Fibroblast of lung (primary cell): ENCODE data around the gene HSPB6.

Experiments used
- CTCF ChIP-seq, 2 donors: IDR thresholded peaks in 1 of 2; conservative IDR thresholded peaks in 1 of 2; 1 replicate in 1 of 2; 2 replicates in 1 of 2; pipeline ENCODE4 v1.5.1; 2011 to 2012; ENCODE audit warnings: low read length in 2 of 2, control low read depth in 1 of 2, inconsistent platforms in 1 of 2, low read depth in 1 of 2, mild to moderate bottlenecking in 1 of 2
- EZH2 ChIP-seq: IDR thresholded peaks from 2 replicates; pipeline ENCODE4 v1.5.1; 2012; ENCODE audit warnings: low read length, control low read depth, mild to moderate bottlenecking; ENCODE audit errors: missing control alignments

GRCh38 chr19:35720163-35720524 is 36.7 kb downstream of the HSPB6 start:
- TF ChIP-seq CTCF (conservative IDR thresholded peaks at IDR 0.05 in 1 of 2, IDR thresholded peaks at IDR 0.05 in 1 of 2; ENCODE audit: low read depth in 1 of 2, low read length in 2 of 2) (no peak), EZH2 (no peak)
